ENCODE data around the gene RIMS1.

Gene RIMS1

GRCh38 chr6:72042088-72042487 is 155.7 kb downstream of the RIMS1 start:
- no peaks in the 10 kb centered on the region for H3K27me3 ChIP-seq (ENCODE audit: control insufficient read depth, insufficient read depth, low read length)
- H3K36me3 ChIP-seq (ENCODE audit: insufficient read depth, low read length) = no peaks in the 10 kb centered on the region
- no peaks in the 10 kb centered on the region for H3K4me1 ChIP-seq (ENCODE audit: control insufficient read depth, insufficient read depth, low read length)
- no peak overlapping the region for H3K9ac ChIP-seq (ENCODE audit: low read depth, low read length)
- no peaks in the 10 kb centered on the region for H3K9me3 ChIP-seq (replicated peaks; ENCODE audit: low read length)
- no peak overlapping the region for H3K4me2 ChIP-seq (ENCODE audit: low read length)
- H3K4me3 ChIP-seq (ENCODE audit: low read length) = no peak overlapping the region

GRCh38 chr6:72048080-72048479 is 161.7 kb downstream of the RIMS1 start:
- Histone ChIP-seq H3K4me3 (ENCODE audit: low read length) (no peak overlapping the region), H3K4me1 (ENCODE audit: control insufficient read depth, insufficient read depth, low read length) (no peaks in the 10 kb centered on the region), H3K27me3 (ENCODE audit: control insufficient read depth, insufficient read depth, low read length) (no peaks in the 10 kb centered on the region), H3K9me3 (replicated peaks; ENCODE audit: low read length) (no peaks in the 10 kb centered on the region), H3K36me3 (ENCODE audit: insufficient read depth, low read length) (no peaks in the 10 kb centered on the region), H3K4me2 (ENCODE audit: low read length) (no peak overlapping the region), H3K9ac (ENCODE audit: low read depth, low read length) (no peak overlapping the region)

- H3K4me2 ChIP-seq (ENCODE audit: low read length) = no peak overlapping the region
- H3K9ac ChIP-seq (ENCODE audit: low read depth, low read length) = no peak overlapping the region
- no peaks in the 10 kb centered on the region for H3K36me3 ChIP-seq (ENCODE audit: insufficient read depth, low read length)
- no peaks in the 10 kb centered on the region for H3K27me3 ChIP-seq (ENCODE audit: control insufficient read depth, insufficient read depth, low read length)
- H3K4me1 ChIP-seq (ENCODE audit: control insufficient read depth, insufficient read depth, low read length) = no peaks in the 10 kb centered on the region
- no peak overlapping the region for H3K4me3 ChIP-seq (ENCODE audit: low read length)
- H3K9me3 ChIP-seq (replicated peaks; ENCODE audit: low read length) = no peaks in the 10 kb centered on the region
Observed at GRCh38 chr6:72049376-72049775, 163.0 kb downstream of the RIMS1 start.

- Histone ChIP-seq H3K4me1 (ENCODE audit: control insufficient read depth, insufficient read depth, low read length) (no peaks in the 10 kb centered on the region), H3K4me3 (ENCODE audit: low read length) (no peak overlapping the region), H3K9me3 (replicated peaks; ENCODE audit: low read length) (no peaks in the 10 kb centered on the region), H3K27me3 (ENCODE audit: control insufficient read depth, insufficient read depth, low read length) (peaks cover 25% of the 10 kb centered on the region), H3K9ac (ENCODE audit: low read depth, low read length) (no peak overlapping the region), H3K36me3 (ENCODE audit: insufficient read depth, low read length) (no peaks in the 10 kb centered on the region), H3K4me2 (ENCODE audit: low read length) (no peak overlapping the region)
Observed at GRCh38 chr6:72061286-72061685, 174.9 kb downstream of the RIMS1 start.

GRCh38 chr6:72064399-72064975 is 178.1 kb downstream of the RIMS1 start:
- Histone ChIP-seq H3K4me3 (ENCODE audit: low read length) (no peak overlapping the region), H3K4me1 (ENCODE audit: control insufficient read depth, insufficient read depth, low read length) (no peaks in the 10 kb centered on the region), H3K4me2 (ENCODE audit: low read length) (no peak overlapping the region), H3K9ac (ENCODE audit: low read depth, low read length) (no peak overlapping the region), H3K27me3 (ENCODE audit: control insufficient read depth, insufficient read depth, low read length) (peaks cover 37% of the 10 kb centered on the region), H3K9me3 (replicated peaks; ENCODE audit: low read length) (no peaks in the 10 kb centered on the region), H3K36me3 (ENCODE audit: insufficient read depth, low read length) (no peaks in the 10 kb centered on the region)

- Histone ChIP-seq H3K27me3 (ENCODE audit: control insufficient read depth, insufficient read depth, low read length) (peaks cover 24% of the 10 kb centered on the region), H3K4me2 (ENCODE audit: low read length) (no peak overlapping the region), H3K9ac (ENCODE audit: low read depth, low read length) (no peak overlapping the region), H3K4me1 (ENCODE audit: control insufficient read depth, insufficient read depth, low read length) (no peaks in the 10 kb centered on the region), H3K4me3 (ENCODE audit: low read length) (no peak overlapping the region), H3K9me3 (replicated peaks; ENCODE audit: low read length) (no peaks in the 10 kb centered on the region), H3K36me3 (ENCODE audit: insufficient read depth, low read length) (no peaks in the 10 kb centered on the region)
Observed at GRCh38 chr6:72078096-72078495, 191.7 kb downstream of the RIMS1 start.

GRCh38 chr6:72080260-72080941 is 194.1 kb downstream of the RIMS1 start:
- no peak overlapping the region for H3K4me3 ChIP-seq (ENCODE audit: low read length)
- H3K9me3 ChIP-seq (replicated peaks; ENCODE audit: low read length) = no peaks in the 10 kb centered on the region
- no peaks in the 10 kb centered on the region for H3K36me3 ChIP-seq (ENCODE audit: insufficient read depth, low read length)
- peaks cover 25% of the 10 kb centered on the region for H3K27me3 ChIP-seq (ENCODE audit: control insufficient read depth, insufficient read depth, low read length)
- H3K4me1 ChIP-seq (ENCODE audit: control insufficient read depth, insufficient read depth, low read length) = no peaks in the 10 kb centered on the region
- H3K4me2 ChIP-seq (ENCODE audit: low read length) = no peak overlapping the region
- no peak overlapping the region for H3K9ac ChIP-seq (ENCODE audit: low read depth, low read length)

GRCh38 chr6:72081871-72082270 is 195.5 kb downstream of the RIMS1 start:
- no peak overlapping the region for H3K9ac ChIP-seq (ENCODE audit: low read depth, low read length)
- no peaks in the 10 kb centered on the region for H3K9me3 ChIP-seq (replicated peaks; ENCODE audit: low read length)
- H3K4me2 ChIP-seq (ENCODE audit: low read length) = no peak overlapping the region
- H3K4me3 ChIP-seq (ENCODE audit: low read length) = no peak overlapping the region
- H3K36me3 ChIP-seq (ENCODE audit: insufficient read depth, low read length) = no peaks in the 10 kb centered on the region
- peaks cover 28% of the 10 kb centered on the region for H3K27me3 ChIP-seq (ENCODE audit: control insufficient read depth, insufficient read depth, low read length)
- H3K4me1 ChIP-seq (ENCODE audit: control insufficient read depth, insufficient read depth, low read length) = no peaks in the 10 kb centered on the region

- no peaks in the 10 kb centered on the region for H3K36me3 ChIP-seq (ENCODE audit: insufficient read depth, low read length)
- no peak overlapping the region for H3K4me2 ChIP-seq (ENCODE audit: low read length)
- H3K27me3 ChIP-seq (ENCODE audit: control insufficient read depth, insufficient read depth, low read length) = peaks cover 34% of the 10 kb centered on the region
- no peak overlapping the region for H3K4me3 ChIP-seq (ENCODE audit: low read length)
- no peaks in the 10 kb centered on the region for H3K9me3 ChIP-seq (replicated peaks; ENCODE audit: low read length)
- H3K4me1 ChIP-seq (ENCODE audit: control insufficient read depth, insufficient read depth, low read length) = no peaks in the 10 kb centered on the region
- no peak overlapping the region for H3K9ac ChIP-seq (ENCODE audit: low read depth, low read length)
Observed at GRCh38 chr6:72083976-72084375, 197.6 kb downstream of the RIMS1 start.

GRCh38 chr6:72084992-72085569 is 198.7 kb downstream of the RIMS1 start:
- H3K4me3 ChIP-seq (ENCODE audit: low read length) = no peak overlapping the region
- no peaks in the 10 kb centered on the region for H3K4me1 ChIP-seq (ENCODE audit: control insufficient read depth, insufficient read depth, low read length)
- H3K36me3 ChIP-seq (ENCODE audit: insufficient read depth, low read length) = no peaks in the 10 kb centered on the region
- no peak overlapping the region for H3K9ac ChIP-seq (ENCODE audit: low read depth, low read length)
- H3K27me3 ChIP-seq (ENCODE audit: control insufficient read depth, insufficient read depth, low read length) = peaks cover 38% of the 10 kb centered on the region
- H3K4me2 ChIP-seq (ENCODE audit: low read length) = no peak overlapping the region
- H3K9me3 ChIP-seq (replicated peaks; ENCODE audit: low read length) = no peaks in the 10 kb centered on the region

- Histone ChIP-seq H3K4me3 (ENCODE audit: low read length) (no peak overlapping the region), H3K27me3 (ENCODE audit: control insufficient read depth, insufficient read depth, low read length) (peaks cover 11% of the 10 kb centered on the region), H3K4me1 (ENCODE audit: control insufficient read depth, insufficient read depth, low read length) (no peaks in the 10 kb centered on the region), H3K9ac (ENCODE audit: low read depth, low read length) (no peak overlapping the region), H3K9me3 (replicated peaks; ENCODE audit: low read length) (no peaks in the 10 kb centered on the region), H3K36me3 (ENCODE audit: insufficient read depth, low read length) (no peaks in the 10 kb centered on the region), H3K4me2 (ENCODE audit: low read length) (no peak overlapping the region)
Observed at GRCh38 chr6:72094506-72094905, 208.2 kb downstream of the RIMS1 start.

- Histone ChIP-seq H3K4me2 (ENCODE audit: low read length) (no peak overlapping the region), H3K9me3 (replicated peaks; ENCODE audit: low read length) (no peaks in the 10 kb centered on the region), H3K4me1 (ENCODE audit: control insufficient read depth, insufficient read depth, low read length) (peaks cover 5% of the 10 kb centered on the region), H3K4me3 (ENCODE audit: low read length) (no peak overlapping the region), H3K36me3 (ENCODE audit: insufficient read depth, low read length) (no peaks in the 10 kb centered on the region), H3K27me3 (ENCODE audit: control insufficient read depth, insufficient read depth, low read length) (no peaks in the 10 kb centered on the region), H3K9ac (ENCODE audit: low read depth, low read length) (no peak overlapping the region)
Observed at GRCh38 chr6:72102561-72102960, 216.2 kb downstream of the RIMS1 start.
